NCI-H2171 treated with DMSO at 0.1 percent for 48 hours (cell line): ENCODE measurements around the gene MRGPRE.
A peak's percentile ranks its signal among the peaks of the same experiment; 100 is the strongest.

ENCODE experiments used
- DNase-seq: peaks from one replicate; lab custom pipeline; 2025; lab: John Stamatoyannopoulos, UW

Gene MRGPRE

DNA sequence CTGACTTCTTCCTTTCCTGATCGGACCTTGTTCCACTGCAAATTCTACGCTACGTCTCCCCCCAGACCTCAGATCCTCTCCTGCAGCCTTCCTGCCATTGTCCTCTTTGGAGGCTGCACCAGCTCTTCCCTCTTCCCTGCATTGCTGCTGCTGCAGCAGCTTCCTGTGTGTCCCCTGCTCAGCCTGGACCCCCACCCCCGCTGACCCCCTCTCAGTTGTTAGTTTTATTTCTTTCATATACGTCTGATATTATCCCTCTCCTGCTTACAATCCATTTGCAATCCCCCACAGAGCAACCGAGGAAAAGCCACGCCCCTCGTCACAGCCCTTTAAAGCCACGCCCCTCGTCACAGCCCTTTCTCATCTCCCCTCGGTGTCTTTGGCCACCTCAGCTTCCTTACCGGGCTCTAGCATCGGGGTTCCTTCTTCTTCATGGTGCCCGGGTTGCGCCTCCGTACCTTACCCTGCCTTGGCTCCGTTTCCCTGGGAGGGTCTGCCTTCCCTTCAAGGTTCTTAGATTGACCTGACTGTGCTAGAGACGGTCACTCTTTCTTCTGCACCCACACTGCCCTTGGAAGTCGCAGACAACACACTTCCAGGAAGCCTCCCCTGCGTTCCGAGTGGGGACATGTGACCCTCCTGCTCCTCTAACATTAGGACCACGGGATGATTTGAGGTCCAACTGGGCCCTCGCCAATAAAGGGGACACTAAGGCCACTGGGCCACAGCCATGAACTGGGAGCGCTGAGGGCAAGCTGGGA lies 18.4 kb downstream of the MRGPRE start:
- no peak for DNase-seq

DNA sequence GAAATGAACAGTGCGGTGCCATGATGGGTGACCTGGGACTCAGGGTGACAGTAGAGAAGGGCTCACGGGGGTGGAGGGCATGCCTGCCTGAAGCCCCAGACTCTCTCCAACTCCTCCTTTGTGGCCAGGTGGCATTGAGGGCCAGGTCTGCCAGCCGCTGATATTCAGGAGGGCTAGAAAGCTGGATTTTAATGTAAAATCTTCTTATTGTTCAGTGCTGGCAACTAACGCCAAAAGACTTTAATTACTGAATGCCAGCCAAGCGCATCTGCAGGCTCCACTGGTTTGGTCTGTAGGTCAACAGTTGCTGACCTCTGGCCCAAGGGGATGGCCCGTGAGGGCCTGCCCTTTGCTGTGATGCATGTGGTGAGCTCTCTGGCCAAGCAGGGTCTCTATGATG lies 23.9 kb downstream of the MRGPRE start:
- no peak for DNase-seq

DNA sequence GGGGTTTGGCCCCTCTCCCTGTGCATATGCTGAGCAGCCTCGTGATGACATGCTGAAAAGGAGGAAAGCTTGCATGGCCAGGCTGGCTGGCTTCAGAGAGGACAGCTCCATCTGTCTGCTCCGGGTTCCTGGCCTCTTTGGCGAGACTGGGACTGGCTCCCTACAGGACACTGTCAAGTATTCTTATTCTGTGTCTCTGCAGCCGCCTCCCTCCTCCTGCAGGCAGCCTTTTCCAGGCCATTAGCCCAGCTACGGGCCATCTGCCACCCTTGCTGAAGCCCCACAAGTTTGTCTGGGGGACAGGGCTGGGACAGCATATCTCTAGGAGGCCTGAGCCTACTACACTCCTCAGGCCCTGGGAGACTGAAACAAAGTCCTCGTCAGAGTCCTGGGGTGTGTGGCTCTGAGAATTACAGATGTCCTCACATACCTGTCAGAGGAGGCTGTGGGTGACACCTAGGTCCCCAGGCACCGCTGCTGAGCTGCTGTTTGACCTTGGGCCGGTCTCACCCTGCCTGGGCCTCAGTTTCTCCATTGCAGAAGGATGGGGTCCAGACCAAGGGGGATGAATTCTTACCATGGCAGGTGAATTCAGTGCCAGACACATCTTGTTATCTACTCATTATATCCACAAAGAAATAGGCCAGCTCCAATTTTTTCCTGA lies 24.6 kb downstream of the MRGPRE start:
- no peak for DNase-seq

DNA sequence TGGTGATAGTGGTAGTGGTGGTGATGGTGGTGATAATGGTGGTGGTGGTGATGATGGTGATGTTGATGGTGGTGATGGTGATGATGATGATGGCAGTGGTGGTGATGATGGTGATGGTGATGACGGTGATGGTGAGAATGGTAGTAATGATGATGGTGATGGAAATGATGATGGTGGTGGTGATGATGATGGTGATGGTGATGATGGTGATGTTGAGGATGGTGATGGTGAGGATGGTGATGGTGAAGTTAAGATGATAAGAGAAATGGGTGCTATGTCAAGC lies 25.4 kb downstream of the MRGPRE start:
- DNase-seq: no peak

DNA sequence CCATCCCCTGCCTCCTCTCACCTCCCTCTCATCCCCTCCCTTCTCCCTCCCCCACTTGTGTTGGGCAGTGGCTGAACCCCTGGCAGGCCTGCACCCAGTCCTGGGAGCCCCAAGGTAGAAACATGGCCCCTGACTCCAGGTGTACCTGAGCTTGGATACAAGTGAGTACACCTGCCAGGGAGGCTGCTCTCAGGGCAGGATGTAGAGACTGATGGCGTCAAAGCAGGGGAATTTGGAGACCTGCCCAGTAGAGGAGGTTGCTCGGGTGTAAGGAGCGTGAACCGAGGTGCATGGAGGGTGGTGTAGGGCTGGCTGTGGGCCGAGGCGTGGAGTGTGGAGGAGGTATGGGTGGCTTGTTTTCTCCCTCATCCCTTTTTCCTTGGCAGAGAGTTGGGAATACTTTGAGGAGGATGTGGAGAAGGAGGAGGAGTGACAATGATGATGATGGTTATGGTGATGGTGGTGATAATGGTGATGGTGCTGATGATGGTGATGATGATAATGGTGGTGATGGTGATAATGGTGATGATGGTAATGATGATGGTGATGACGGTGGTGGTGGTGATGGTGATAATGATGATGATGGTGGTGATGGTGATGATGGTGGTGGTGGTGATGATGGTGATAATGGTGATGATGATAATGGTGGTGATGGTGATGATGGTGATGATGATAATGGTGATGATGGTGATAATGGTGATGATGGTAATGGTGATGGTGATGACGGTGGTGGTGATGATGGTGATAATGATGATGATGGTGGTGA lies 25.9 kb downstream of the MRGPRE start:
- DNase-seq: no peak

DNA sequence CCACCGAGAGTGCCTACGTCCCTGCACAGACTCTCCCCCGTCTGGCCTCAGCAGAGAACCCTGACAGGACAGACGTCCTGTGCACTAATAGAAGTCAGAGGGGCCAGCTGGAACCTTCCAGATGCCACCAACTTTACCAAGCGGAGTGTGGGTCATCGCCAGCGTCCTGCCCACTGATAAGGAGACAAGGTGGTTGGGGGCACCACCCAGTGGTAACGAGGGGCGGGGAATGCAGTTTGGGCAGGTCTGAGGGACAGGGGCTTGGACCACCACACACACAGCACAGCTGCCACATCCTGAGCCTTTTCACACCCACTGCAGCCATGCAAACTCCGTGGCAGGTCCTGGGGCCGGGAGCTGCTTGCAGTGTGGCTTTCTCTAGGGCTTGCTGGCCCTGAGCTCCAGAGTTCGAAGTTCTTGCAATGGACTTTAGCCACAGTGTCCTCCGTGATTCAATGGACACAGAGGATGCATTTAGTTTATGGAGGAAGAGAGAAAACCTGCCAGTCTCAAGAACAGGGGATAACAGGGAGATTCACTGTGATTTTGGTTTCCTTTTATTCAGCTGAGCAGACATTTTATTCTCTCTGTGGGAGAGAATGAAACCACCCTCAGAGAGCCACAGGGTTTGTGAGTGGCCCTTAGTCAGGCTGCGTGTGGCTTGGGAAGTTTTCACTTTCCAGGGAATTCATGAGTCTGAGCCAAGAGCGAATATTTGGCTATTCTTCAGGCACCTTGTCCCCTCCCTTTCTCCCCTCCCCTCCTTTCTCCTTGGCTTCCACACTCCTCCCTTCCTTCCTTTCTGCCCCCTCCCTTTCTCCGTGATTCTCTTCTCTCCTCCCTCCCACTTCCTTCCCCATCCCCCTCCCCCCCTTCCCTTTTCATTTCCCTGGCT lies 26.7 kb downstream of the MRGPRE start:
- no peak for DNase-seq

DNA sequence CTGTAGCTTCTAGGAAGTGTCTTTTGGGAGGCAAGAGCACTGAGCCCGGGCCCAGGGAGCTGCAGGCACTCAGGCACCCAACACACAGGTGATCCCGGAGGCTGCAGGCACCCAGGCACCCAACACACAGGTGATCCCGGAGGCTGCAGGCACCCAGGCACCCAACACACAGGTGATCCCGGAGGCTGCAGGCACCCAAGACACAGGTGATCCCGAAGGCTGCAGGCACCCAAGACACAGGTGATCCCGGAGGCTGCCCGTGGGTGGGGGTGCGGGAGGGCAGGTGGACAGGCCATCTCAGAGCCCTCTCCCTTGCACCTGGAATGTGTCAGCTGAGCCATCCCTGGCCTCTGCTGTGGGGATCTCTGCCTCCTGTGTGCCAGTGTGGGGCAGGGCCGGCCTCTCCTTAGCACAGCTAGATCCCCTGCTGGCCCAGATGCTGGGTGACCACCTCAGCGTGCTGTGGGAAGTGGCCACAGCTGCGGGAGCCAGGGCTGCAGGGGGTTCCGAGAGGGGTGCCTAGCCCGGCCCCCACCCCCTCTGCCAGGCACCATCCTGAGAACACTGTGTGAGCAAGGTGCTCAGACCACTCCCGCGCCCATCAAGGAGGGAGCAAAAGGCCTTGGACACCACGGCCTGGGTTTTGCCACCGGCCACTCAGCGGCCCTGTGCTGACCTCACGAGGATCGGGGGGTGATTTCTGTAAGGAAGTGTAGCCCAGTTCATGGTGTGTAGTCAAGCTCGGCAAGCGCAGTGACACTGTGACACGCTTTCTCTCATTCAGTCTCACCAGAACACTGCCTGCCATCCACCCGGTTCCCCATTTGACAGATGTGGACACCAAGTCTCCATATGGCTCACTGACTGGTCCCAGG lies 27.8 kb downstream of the MRGPRE start:
- DNase-seq: no peak

DNA sequence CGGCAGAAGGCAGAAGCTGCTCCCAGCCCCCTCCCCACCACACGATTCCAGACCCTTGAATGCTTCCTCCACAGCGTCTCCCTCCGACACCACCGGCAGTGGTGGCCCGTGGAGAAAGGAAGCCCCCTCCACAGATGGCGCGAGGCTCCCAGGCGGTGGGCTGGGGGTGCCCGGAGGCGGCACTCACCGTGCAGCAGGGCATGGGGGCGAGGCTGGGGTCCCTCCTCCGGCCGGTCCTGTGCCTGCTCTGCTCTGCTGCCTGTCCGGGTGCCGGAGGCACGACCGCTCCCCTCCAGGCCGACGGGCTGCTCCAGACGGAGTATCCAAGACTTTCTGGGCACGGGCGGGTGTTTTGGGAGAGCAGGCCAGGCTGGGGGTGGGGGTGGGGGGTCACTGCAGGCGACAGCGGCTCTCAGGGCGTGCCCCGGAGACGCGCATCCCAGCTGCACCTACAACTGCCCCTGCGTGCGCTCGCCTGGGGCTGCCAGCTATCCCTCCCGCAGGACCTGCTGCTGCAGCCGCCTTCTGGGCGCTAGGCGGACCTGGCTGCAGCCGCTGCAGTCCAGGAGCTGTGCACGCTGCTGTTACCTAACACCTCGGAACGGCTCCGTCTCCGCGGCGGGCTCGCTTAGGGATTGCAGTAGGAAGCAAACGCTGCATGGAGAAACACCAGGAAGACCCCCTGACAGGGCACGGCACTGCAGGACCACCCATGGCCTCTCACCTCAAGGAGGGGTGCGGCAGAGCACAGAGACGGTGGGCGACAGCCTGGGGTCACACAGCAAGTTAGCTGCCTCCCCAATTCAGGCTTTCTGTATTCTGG lies 28.8 kb downstream of the MRGPRE start:
- peak; percentile 16 for DNase-seq

DNA sequence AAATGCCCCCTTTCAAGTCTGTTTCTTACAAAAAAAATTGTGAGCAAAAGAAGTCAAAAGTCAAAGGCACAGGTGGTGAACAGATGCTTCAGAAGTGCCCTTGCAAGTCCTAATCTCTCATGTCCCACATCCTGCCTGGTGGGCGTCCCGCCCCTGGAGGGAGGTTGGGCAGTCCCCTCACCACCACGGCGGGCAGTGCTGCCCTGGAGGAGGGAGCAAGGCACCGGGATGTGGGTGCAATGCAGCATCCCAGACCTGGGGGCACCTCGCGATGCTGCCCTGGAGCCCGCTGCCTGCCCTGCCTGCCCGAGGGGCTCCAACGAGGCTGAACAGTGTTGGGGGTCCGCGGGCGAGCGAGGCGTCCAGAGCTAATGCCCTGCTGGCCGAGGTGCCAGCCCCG lies 29.5 kb downstream of the MRGPRE start:
- peak; percentile 3 for DNase-seq

DNA sequence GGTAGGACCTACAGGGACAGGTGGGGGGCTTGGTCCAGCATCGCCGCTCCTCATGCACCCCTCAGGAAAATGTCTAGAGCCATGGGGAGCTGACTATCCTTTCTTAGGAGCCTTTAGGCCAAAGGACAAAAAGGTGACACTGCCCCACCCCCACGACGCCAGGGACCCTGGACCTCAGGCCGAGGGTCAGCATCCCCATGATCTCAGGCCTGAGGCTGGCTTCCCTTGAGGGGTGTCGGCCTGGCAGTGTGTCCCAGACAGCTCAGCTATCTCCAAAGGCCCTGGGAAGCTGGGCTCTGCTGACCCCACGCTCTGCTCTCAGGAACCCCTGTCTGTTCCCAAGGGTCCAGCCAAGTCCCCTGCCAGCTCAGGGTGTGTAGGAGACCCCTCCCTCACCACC lies 29.9 kb downstream of the MRGPRE start:
- no peak for DNase-seq

DNA sequence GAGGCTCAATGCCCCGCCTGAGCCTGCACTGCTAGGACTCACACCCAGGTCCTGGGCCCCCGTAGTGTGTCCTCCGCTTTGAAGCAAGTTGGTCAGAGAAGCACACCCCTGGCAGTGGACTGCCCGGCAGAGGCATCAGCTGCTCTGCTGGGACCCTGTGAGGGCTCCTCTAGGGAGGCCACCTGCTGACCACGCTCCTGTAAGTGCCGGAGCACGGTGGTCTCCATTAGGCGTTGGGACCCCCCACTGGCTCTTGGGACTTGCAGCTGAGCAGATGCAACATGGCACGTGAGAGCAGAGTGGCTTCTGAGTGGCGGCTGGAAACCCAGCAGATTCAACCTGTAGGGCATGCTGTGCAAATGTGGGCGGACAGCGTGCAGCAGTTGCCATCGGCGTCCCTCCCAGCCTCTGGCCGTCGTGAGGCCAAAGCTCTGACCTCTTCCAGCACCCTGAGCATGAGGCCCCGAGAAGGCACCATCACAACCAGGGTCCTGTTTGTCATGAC lies 30.5 kb downstream of the MRGPRE start:
- no peak for DNase-seq

DNA sequence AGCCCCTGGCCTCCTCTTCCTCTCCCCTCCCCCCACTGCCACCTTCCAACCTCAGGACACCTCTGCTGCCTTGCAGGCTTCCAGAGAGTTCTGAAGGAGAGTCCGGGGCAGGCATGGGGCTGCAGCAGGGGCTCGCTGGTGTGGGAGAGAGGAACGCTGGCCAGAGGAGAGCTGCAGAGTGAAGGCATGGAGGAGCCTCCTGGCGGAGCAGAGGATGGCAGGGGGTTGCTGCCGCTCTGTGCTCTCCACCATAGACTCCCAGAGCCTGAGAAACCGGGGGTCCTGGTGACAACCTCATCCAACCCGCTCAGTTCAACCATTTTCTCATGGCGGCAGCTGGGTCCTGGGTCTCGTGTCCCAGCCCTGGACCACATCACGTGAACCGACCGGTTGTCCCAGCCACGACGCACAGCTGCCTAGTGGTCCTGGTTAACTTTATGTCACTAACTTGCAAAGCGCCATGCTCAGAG lies 31.1 kb downstream of the MRGPRE start:
- DNase-seq: no peak

DNA sequence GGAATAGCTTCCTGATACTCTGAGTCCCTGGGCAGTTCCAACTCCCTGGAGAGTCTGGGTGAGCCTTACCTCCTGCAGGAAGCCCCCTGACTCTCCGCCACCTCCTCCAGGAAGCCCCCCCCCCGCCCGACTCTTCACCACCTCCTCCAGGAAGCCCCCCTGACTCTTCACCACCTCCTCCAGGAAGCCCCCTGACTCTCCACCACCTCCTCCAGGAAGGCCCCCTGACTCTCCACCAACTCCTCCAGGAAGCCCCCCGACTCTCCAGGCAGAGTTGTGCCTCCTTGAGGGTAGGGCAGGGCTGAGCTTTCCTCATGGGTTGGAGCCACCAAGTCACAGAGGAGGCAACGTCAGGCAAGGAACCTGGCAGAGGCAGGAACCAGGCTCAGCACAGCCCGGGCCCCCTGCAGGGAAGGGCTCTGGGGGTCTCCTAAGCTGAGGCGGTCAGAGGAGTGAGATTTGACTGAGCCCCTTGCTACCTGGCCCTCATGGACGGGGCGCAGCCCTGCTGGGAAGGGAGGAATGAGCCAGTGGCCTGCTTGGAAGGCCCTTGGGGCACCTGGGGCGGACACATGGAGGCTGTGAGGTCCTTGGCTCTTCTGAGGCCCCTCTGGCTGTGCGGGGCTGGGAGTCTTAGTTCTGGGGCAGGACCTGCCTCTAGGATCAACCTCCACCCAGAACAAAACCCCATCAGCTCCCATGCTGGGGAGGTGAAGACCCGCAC lies 31.7 kb downstream of the MRGPRE start:
- DNase-seq: no peak

DNA sequence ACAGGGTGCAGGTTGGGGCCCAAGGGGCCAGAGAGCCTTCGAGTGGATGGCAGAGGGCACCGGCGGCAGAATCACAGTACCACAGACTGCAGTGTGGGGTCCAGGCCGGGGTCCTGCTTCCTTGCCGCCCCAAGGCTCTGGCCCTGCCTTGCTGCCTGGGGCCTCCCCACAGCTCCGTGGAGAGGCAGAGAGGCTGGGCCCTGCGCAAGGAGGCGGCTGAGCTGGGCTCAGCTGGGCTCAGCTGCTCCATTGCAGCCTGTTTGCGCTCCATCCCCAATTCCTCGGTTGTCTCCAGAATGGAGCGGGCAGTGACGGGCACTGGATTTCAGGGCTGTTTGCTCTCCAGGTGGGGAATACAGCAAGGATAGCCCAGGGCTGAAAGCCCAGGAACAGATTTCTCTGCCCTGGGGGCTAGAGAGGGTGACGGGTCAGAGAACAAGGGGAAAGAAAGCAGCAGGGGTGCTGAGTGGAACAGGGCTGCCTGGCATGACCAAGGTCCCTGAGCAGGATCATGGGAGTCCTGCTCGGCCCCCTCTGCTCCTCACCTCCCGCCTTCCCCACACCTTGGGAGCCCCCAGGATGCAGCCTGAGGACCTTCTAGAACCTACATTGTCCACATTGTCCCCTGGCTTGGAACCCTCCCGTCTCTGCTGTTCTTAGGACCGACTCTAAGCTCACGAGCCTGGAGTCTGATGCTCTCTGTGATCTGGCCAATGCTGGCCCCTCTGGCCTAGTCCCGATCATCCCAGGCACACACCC lies 32.5 kb downstream of the MRGPRE start:
- no peak for DNase-seq

DNA sequence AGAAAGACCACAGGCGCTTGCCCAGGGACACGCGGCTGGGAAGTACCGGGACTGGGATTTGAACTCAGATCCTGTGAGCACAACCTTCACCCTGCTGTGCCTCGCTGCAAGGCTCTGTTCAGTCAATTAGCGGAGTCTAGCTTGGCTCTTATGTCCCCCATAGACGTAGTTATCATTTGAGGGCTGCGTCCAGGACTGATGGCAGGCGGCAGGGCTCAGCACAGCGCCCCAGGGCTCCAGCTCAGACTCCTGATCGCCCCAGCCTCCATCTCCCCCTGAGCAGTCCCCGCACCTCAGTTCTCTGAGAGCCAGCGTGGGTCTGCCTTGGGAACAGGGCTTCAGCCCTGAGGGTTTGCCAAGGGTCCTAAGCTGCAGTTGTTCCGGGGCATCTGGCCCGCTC lies 33.4 kb downstream of the MRGPRE start:
- DNase-seq: no peak

DNA sequence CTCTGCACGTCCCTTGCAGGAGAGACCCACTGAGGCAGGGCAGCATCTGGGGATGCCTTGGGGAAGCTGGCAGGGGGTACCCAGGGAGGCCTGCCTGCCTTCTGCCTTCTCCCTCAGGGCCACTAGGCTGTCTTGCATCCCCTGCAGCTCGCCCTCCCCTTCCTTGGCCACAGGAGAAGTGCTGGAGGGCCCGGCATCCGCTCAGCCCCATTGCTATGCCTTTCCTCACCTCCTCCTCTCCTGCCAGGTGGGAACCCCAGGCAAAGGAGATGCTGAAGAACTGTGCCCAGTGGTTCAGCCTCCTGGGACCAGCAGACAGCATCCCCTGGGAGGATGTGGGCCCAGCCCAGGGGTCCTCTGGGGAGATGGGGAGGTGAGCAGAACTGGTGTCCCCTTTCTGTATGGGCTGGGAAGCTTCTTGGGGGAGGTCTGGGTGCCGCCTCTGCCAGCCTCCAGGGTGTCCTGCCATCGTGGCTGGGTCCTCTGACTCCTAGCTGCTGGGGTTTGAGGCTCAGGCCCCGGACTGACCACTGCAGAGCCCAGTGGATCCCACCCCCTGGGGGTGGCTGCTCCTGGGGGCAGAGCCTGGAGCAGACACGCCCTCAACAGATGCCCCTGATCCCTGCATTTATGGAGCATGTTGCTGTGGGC lies 34.2 kb downstream of the MRGPRE start:
- no peak for DNase-seq

DNA sequence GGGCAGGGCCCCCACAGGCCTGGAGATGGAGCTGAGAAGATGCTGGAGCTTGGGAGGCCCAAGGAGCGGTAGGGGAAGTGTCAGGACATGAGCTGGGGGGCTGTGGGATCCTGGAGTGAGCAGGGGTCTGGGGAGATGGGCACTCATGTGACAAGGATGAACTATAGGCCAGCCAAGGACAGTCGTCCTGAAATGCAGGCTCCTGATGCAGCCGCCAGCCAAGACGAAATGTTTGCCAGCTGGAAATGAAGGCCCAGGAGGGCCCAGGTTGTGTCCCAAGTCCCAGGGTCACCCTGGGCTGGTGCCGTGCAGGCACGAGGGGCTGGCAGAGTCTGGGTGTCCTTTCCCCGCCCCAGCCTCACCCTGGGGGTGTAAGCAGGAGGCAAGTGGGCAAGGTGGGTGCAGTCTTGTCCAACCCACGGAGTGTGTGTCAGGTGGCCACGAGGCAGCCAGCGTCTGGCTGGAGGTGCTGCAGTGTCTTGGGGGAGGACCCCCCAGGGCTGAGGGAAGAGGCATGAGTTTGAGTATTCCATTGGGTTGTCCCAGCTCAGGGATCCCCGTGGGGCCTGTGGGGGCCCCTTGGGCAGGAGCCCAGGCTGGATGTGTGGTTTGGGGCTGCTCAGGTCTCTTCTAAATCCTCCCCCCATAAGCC lies 35.0 kb downstream of the MRGPRE start:
- no peak for DNase-seq
